ENCODE results near the gene CXCL3.

The CXCL3 gene

GRCh38 chr4:73989928-73990327, 48.6 kb downstream of the CXCL3 start:
- H3K27ac ChIP-seq = no peak overlapping the region
- TF ChIP-seq, protein P1, sequence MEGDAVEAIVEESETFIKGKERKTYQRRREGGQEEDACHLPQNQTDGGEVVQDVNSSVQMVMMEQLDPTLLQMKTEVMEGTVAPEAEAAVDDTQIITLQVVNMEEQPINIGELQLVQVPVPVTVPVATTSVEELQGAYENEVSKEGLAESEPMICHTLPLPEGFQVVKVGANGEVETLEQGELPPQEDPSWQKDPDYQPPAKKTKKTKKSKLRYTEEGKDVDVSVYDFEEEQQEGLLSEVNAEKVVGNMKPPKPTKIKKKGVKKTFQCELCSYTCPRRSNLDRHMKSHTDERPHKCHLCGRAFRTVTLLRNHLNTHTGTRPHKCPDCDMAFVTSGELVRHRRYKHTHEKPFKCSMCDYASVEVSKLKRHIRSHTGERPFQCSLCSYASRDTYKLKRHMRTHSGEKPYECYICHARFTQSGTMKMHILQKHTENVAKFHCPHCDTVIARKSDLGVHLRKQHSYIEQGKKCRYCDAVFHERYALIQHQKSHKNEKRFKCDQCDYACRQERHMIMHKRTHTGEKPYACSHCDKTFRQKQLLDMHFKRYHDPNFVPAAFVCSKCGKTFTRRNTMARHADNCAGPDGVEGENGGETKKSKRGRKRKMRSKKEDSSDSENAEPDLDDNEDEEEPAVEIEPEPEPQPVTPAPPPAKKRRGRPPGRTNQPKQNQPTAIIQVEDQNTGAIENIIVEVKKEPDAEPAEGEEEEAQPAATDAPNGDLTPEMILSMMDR (conservative IDR thresholded peaks at IDR 0.05) = no peak
- no peak for TF ChIP-seq ZFX (IDR thresholded peaks at IDR 0.05)

- H3K27ac ChIP-seq = no peak overlapping the region
- TF ChIP-seq, protein P1 (conservative IDR thresholded peaks at IDR 0.05) = no peak
- TF ChIP-seq ZFX (IDR thresholded peaks at IDR 0.05) = no peak
Observed at GRCh38 chr4:73989031-73989430, 49.5 kb downstream of the CXCL3 start.

- no peak within 1 kb of the TSS for H3K27ac ChIP-seq
- TF ChIP-seq, protein P1 (conservative IDR thresholded peaks at IDR 0.05) = no peak
- no peak for TF ChIP-seq ZFX (IDR thresholded peaks at IDR 0.05)
Observed at GRCh38 chr4:73988061-73988460, 50.4 kb downstream of the CXCL3 start, which contains the start of gene PPBP. PPBP (minus strand) TSS chr4:73988190; CDS start chr4:73988103, 87 bp downstream.
